GM19455 (cell line): Measurements from ENCODE around the gene TRPM5.

Experiments
- ATAC-seq: cut with Tn5 transposase; IDR thresholded peaks from one replicate; pipeline ENCODE4 v1.9.1; 2021; ENCODE audit not compliant: unreplicated experiment

Gene TRPM5

DNA sequence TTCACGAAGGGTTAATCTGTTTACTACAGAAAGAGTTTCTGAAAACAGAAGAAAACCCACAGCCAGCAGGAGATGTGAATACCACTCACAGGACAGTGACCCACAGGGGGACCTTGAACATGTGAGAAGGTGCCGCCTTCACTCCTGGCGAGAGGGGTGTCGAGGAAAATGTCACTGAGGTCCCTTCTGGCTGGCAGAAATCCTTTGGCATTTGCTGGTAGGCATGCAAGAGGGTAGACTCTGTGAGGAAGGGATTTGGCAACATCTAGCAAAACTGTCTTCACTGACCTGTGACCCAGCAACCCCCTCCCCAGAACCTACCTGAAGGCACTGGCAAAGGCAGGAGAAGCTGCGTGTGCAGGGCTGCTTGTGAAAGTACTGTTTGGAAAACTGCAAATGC lies 9.1 kb upstream of the TRPM5 start:
- ATAC-seq: no peak

DNA sequence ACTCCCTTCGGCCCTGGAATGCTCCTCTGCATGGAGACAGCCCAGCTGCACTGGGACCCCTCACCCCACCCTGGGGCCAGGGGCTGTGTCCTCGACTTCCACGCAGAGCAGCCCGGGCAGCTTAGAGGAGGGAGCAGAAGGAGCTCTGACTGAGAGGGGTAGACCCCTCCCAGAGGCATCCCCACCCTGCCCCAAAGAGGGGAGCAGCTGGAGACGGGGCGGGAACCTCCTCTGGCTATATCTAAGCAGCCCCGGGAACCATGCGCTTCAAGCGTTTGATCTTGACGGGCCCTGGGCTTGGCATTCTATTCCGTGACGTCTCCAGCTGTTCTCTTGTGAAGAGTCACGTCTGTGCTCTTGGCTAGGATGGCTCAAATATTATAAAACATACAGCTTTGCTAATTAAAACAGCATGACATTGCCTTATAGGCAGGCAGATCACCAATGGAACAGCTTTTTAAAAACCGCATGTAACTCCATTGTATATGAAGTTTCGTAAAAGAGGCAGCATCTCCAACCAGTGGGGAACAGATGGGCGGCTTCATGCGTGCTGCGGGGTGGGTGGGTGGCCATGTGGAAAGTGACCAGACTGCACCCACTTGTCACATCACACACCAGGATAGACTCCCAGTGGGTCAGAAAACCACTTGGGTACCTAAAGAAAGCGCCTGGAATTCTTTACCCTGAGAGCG lies 8.2 kb upstream of the TRPM5 start:
- no peak for ATAC-seq

DNA sequence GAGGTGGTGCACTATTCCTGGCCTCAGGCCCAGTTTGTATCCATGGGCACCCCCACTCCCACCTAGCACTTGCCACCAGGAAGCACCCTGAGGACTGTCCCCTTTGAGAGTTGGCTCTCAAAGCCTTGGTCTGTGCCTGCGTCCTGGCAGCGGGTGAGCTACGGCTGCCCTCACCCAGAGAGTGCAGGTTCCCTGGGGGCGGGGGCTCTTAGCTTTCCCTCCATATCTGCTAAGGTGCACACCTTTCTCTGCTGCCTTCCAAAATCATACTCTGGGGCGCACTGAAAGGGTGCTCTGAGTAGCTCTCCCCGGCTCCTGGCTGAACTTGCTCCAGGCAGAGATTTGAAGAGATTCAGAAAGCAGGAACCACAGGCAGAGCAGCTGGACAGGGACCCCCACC lies 7.6 kb upstream of the TRPM5 start:
- no peak for ATAC-seq

DNA sequence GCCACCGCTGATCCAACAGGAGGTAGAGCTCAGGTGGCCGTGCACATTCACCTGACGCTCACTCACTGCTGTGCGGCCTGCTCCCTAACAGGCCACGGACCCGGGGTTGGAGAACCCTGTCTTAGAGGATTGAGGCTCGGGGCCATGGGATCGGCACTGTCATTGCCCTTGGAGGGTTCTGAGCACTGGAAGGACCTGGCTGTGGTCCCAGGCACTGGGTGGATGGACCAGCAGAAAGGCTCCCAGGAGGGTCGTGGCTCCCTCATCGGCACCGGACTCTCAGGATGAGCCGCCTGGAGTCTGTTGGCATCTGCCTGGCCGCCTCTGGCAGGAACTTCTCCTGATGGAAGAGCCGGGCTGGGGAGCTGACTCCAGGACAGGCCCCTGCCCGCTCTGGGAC lies 7.0 kb upstream of the TRPM5 start:
- ATAC-seq: no peak

DNA sequence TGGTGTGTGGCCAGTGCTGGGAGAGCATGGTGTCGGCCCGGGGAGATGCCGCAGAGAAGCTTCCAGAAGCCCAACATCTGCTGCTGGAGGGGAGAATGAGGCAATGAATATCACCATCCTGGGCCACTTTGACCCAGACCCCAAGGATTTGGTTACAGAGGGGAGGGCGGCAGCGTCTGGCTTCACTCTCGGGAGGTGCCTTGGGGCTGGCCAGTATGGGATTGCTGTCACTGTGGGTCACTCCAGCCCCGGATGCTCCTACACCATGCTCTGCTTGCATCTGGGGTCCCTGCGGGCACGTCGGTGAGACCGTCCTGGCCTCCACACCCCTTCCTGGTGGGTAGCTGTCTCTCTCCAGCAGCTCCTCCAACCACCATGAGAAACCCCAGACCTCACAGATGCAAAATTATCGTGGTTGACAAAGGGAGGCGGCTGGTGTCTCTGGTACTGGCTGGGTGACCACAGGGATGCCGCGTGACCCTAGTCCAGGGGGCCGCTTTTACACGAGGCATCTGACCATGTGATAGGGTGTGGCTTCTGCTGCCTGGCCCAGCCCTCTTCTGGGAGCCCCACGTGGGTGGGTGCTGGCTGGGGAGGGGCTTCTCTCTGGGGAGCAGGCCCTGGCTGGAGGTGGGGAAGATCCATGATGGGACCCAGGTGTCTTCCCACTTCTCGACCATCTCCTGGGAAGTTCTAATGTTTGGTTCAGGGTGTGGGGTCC lies 6.2 kb upstream of the TRPM5 start:
- no peak for ATAC-seq

DNA sequence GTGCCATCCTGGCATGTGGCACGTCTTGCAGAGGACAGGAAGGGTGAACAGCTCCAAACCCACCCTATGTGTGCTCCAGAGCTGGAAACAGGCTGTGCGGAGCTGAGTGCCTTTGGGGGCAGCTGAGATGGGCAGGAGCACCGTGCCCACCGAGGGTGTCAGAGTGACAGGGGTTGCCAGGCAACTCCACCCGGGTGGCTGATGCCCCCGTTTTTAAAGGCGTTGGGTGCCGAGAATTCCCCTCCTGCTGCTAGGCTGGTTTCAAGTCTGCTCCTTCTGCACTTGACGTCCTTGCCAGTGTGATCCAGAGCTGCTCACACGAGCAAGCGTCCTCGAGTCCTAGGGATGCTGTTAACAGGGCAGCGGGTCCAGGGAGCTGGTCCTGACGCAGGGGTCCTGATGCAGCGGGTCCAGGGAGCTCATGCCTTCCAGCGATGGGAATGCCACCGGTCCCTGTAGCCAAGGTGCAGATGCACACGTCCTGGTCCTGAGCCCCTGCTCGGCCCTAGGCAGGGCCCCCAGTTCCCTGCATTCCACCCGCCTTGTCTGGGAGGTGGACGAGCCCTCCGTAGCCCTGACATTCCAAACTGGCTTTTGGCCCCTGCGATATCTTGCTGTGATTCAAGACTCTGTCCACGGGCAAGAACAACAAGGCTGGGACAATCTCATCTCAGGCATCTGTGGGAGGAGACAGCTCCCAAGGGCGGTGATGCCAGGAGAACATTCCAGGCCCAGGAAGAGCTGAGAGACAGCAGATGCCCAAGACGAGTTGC lies 5.4 kb upstream of the TRPM5 start:
- ATAC-seq: no peak

DNA sequence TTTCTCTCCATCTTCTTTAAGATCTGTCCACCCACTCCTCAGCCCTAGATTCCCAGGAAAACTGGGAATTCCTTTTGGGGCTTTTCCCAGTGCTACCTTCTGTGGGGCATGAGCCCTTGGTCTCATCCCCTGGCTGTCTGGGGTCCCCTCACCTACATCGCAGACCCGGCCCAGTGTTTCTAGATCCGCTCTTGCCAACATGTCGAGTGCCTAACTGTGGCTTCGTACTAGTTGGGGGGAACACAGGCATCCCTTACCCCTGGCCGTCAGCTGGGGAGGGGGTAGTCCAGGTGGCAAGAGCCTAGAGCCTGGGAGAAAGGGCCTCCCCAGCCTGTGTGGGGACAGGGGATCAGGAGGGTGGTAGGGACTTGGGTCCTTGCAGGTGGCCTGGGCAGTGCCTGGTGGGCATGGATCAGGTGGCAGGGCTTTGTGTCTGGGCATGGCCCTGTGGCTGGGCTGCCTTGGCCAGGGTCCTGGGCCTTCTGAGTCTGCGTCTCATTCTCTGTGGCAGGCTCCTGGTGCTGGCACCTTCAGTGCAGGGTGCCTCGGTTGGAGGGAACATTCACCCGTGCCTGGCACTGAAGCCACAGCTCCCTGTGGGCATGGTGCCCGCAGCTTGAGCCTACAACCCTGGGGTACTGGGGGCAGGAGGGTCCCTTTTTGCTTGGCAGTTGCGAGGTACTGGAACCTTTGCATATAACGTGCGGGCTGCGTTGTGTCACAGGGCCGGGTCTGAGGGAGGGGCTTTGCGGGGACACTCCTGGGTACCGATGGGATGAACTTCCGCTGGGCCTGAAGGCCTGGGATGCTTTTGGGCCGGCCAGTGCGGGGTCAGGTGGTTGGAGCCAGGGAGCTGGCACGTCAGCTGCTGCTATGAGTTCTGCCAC lies 4.6 kb upstream of the TRPM5 start:
- ATAC-seq: no peak

DNA sequence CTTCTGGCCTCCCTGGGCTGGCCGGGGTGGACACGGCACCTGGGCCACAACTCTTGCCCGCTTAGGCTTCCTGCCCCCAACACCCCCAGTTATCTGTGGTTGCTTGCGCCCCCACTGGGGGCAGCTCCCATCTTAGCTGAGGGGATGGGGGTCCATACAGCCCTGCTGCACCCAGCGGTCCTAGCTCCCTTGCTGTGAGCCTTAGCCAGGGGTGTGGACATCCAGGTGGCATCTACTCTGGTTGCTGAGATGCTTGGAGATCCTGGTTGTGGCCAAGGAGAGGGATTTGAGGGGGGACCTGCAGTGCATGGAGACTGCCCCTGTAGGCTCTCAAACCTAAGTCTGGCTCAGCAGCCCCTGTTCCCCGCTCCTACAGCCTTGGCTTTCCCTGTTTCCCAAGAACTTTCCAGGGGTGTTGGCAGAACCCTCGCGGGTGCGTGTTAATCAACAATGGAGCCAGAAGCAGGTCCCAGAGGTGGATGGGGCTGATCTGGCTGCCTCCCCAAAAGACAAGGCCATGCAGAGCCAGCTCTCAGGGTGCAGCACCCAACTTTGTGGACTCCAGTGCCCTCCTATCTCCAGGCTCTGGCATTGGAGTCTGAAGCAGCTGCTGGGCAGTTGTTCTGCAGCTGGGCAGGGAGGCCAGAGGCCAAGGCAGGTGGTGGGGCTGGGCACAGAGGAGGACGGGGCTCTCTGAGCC lies 3.8 kb upstream of the TRPM5 start:
- ATAC-seq: no peak

DNA sequence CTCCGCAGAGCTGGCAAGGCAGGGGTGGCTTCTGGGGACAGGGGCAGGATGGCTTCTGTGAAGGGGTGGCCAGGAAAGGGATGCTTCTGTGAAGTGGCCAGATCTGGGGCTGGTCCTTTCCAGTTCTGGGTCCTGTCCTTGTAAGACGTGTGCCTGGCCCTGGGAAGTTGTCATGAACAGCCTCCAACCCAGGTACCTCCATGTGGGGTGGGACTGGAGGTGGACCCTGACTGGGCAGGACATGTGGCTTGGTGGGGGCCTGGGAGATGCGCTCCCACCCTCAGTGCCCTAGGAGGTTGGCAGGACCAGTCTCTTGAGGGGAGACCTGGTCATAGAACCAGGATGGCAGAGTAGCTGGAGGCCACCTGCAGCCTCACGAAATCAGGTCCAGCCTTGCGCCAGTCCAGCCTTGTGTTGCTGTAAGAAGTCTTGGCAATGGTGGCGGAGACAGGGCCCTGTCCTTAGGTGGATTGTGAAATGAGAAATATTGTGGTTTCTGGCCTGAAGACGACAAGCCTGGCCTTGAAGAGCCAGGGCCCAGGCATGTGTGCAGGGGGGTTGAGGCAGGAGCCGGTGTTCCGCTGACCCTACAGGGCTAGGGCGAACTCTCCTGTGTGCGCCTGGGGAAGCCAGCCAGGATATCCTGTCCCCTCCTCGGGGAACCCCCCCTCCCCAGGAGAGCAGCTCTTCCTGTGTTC lies 3.1 kb upstream of the TRPM5 start:
- no peak for ATAC-seq

DNA sequence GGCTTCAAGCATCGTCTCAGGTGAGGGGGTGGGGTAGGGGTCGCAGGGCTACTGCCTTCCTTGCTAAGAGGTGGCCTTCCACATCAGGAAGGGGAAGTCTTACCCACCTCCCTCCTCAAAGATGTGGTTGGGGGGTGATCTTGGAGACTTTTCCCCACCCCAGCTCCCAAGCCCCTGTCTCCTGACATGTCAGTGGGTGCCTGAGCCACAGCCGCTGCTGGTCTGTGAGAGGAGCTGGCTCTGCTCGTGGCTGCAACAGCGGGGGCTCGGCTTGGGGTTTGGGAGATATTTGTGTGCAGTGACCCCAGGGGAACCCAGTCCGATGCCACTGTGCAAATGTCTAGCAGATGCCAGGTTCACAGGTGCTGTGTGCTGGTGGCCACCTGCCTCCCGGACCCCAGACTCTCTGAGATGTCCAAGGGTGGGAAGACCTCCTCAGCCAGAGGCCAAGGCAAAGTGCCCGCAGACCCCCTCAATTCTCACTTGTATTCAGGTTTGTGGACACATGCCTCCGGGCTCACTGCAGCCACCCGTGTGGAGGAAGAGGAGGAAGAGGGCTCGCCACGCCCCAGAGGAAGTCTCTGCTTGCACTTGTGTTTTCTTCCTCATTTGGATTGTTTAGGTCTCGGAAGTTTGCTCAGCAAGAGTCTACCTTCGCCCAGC lies 2.4 kb upstream of the TRPM5 start:
- ATAC-seq: no peak

DNA sequence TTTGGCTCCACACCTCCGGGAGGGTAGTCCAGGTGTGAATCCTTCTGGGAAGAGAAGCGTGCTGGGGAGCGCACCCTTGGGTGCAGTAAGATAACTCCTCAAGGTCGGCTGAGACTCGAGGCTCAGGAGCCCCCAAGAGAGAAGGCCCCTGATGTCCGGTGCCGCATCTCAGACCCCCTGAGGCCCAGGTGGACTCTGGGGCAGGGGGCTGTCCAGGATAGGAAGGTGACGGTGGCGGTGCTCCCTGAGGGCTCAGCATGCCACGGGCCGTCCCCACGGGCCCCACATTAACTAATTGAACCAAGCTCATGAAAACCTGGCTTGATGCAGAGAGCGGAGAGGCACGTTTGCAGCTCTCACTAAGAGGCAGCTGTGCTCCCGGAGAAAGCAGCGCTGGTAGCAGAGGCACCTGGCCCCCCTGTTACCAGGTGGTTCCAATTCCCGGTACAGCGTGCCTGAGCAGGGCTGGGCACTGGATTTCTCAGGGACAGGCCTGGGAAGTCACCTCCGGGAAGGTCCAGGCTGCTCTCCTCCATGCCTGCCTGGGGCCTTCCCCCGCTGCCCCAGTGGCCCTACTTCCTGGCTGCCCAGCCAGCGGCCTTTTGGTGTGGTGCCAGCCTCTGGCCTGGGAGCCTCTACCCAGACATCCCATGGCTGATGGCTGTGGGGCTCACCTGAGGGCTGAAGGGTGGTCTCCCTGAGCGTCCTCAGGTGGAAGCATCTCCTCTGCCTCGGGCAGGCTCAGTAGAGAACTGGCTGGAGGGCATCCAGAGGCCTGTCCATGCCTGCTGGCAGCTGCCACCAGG lies 1.6 kb upstream of the TRPM5 start:
- ATAC-seq: no peak

DNA sequence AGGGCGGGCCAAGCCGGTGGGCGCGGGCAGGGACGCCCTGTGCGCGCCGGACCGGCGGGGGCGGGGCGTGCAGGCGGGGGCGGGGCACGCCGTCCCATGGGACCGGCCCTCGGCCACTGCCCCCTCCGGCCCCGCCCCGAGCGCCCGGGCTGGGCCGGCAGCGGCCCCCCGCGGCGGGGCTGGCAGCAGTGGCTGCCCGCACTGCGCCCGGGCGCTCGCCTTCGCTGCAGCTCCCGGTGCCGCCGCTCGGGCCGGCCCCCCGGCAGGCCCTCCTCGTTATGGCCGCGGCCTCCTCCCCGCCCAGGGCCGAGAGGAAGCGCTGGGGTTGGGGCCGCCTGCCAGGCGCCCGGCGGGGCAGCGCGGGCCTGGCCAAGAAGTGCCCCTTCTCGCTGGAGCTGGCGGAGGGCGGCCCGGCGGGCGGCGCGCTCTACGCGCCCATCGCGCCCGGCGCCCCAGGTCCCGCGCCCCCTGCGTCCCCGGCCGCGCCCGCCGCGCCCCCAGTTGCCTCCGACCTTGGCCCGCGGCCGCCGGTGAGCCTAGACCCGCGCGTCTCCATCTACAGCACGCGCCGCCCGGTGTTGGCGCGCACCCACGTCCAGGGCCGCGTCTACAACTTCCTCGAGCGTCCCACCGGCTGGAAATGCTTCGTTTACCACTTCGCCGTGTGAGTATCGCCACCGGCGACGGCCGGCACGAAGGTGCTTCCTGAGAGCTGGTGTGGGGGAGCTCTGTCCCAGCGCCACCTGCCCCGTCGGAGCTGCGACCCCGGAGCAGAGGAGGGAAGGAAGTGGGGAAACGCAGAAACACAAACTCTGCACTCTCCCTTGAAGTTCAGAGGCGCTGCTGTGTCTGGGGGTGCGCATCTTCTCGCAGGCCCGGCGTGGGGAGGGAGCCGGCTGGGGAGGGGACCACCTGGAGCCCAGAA lies 769 bp upstream of the TRPM5 start, which contains the start of gene KCNQ1:
Gene KCNQ1 (plus strand): TSS at position 188 of the 925 bp plus-strand sequence. CDS start 91 bp downstream, at position 279.
- no peak for ATAC-seq

DNA sequence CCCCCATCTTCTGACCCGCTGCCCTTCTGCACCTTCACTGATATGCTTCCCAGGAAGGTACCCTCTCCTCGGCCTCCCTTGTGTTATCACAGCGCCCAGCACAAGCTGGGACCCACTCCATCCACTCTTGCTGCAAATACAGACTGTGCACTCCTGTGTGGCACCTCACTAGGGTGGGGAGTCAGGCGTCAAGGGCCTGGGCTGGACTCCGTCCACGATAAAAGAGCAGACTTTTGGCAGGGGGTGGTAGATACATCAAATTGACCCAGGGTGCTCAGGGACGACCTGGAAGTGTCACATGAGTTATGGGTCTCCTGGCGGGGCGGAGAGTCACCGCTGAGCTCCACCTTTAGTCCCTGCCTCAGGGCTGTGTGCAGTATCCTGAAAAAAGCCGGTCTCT lies 908 bp downstream of the TRPM5 start:
- ATAC-seq: no peak

DNA sequence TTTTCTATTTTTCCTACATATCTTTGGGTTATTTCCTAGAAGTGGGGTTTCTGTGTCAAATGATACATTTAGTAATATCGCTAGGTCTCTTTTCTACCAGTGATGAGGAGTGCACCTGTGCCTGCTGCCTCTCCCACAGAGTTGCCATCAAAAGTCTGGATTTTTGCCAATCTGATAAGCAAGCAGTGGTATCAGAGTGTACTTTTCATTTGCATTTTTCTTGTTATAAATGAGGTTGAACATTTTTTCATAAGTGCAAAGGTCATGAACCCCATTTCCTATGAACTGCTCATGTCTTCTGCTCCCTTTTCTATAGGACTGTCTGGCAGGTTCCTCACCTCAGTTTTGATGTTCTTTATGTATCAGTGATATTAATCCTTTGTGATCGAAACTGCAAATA lies 1.7 kb downstream of the TRPM5 start:
- no peak for ATAC-seq

DNA sequence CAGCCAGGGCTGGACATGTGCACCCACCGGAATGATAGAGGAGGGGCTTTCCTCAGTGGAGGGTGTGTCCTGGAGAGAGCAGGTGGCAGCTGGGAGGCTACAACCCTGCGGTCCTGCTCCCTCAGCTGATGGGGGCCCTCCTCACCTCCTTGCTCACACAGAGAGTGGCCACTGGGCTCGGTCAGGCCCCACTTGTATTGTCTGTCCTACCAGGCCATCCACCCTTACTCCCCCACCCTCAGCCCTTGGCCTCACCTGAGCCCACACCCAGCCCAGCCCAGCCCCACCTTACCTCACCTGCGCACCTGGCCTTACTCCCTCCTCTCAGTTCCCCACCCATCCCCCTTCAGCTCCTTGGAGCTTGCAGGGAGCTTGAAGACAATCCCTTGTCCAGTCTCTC lies 3.1 kb downstream of the TRPM5 start:
- no peak for ATAC-seq

DNA sequence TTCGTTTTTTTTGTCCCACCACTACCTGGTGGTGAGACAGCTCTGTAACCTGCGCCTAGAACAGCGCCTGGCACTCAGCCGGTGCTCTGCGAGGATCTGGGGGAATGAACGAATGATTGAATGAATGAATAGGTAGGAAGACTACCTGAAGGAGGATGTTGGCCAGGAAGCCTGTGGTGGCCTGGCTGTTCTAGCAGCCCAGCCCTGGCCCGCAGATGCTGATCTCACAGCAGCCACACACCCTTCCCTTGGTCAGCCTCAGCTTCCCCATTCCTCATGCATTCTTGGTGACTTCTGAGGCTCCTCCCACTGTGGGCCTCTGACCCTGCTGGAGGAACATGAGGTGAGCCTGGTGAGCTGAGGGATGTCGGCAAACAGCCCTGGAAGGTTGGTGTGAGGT lies 3.7 kb downstream of the TRPM5 start:
- ATAC-seq: no peak

DNA sequence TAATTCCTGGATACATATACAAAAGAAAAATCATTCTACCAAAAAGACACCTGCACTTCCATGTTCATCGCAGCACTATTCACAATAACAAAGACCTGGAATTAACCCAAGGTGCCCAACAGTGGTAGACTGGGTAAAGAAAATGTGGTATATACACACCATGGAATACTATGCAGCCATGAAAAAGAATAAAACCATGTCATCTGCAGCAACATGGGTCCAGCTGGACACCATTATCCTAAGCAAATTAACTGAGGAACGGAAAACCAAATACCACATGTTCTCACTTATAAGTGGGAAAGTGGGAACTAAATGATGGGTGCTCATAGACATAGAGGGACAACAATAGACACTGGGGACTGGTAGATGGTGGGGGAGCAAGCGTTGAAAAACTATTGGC lies 4.5 kb downstream of the TRPM5 start:
- ATAC-seq: no peak
